GM13976 (cell line): Measurements from ENCODE around the gene BRAT1.
"Not testable (repeated sequence)": the region's sequence is repeated elsewhere in the genome, so short reads cannot be mapped to it uniquely, and the experiment has no call there.

ENCODE experiments used
- DNase-seq: peaks from one replicate; pipeline ENCODE4 v3.0.0; 2012; ENCODE audit warnings: low spot score
- in situ Hi-C: fragments of 300-500 bp; cut with MboI; formaldehyde crosslinking; loops from one replicate; pipeline ENCODE4 v1.12.0; 2022; ENCODE audit warnings: low sequenced_read_pairs, mixed read lengths, inconsistent platforms; ENCODE audit not compliant: unreplicated experiment
- TF ChIP-seq, protein P1 (sequence below): IDR thresholded peaks from 2 replicates; pipeline ENCODE4 v1.5.1; 2012; ENCODE audit warnings: borderline replicate concordance, mild to moderate bottlenecking; ENCODE audit not compliant: insufficient read depth; ENCODE audit errors: extremely low read depth, missing control alignments, control extremely low read depth

Gene BRAT1

DNA sequence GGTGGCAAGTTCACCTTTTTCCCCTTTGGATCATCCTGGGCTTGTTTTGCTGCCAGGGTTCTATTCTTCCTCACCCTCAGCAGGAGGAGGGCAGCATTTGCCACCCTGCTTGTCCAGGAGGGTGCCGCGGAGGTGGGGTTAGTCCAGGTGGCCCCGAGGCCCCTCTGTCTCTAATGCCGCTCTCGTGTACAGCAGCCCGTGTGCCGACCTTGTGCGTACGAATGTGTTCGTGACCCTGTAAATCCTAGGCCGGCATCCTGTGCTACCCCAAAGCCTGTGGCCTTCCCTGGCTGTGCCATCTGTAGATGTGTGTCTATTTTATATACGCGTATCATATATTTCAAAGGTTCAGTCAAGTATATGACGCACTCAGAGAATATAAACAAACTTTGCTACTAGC is 14.1 kb upstream of the BRAT1 start:
- in situ Hi-C loops: no loop called here
- TF ChIP-seq, protein P1, sequence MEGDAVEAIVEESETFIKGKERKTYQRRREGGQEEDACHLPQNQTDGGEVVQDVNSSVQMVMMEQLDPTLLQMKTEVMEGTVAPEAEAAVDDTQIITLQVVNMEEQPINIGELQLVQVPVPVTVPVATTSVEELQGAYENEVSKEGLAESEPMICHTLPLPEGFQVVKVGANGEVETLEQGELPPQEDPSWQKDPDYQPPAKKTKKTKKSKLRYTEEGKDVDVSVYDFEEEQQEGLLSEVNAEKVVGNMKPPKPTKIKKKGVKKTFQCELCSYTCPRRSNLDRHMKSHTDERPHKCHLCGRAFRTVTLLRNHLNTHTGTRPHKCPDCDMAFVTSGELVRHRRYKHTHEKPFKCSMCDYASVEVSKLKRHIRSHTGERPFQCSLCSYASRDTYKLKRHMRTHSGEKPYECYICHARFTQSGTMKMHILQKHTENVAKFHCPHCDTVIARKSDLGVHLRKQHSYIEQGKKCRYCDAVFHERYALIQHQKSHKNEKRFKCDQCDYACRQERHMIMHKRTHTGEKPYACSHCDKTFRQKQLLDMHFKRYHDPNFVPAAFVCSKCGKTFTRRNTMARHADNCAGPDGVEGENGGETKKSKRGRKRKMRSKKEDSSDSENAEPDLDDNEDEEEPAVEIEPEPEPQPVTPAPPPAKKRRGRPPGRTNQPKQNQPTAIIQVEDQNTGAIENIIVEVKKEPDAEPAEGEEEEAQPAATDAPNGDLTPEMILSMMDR: no peak

DNA sequence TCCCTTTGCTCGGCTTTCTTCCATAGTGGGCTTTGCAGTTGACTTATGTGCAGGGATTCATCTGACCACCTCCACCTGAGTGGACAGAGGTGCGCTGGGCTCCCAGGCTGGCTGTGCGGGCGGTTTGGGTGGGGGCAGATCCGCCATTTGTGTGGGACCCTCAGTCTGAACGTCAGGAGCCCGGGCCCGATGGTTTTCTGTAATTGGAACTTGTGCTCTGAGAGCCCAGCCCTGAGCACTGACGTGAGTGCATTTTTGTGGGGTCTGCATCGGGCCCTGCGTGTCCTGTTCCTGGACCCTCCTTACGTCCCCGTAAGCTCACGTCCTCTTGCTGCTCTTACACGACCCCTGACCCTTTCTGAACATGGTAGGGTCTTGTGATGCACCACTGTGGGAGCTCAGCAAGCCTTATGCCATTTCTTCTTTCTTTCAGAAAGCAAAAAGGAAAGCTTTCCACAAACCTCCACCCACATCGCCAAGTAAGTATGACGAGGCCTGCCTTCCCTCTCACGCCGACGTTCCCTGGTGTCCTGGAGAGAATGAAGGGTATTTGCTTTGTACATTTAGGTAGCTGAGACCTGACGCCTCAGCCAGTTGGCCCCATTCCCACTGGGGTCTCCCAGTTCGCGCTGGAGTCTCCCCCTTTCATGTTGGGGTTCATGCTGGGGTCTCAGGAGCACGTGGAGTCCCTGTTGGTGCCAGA is 13.3 kb upstream of the BRAT1 start:
- in situ Hi-C loops: no loop called here
- DNase-seq: no peak

More for the DNA sequence above, 14.1 kb upstream of the BRAT1 start:
- no peak for DNase-seq

DNA sequence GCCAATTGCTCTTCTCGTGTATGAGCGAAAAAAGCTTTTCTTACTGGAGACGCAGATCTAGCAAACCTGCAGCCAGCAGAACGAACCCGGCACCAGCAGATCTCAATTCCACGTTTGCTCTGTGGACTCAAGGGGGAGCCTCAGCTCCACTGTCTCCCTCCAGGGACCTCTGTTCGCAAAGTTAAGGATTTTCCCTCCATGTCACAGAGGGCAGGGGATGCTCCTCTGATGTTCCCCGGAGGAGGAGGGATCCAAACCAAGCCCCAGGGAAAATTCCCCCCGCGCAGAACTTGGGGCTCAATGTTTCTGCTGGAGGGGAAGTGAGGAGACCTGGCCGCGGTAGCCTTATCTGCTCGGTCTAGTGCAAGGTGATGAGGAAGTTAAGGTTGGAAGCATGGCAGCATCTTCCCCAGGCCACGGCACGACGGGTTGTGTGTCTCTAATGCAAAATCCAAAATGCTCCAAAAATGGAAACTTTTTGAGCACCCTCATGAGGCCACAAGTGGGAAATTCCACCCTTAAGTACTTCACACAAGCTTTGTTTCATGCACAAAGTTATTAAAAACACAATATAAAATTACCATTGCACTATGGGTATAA is 12.5 kb upstream of the BRAT1 start:
- in situ Hi-C loops: no loop called here
- TF ChIP-seq, protein P1: no peak
- peak; percentile 57 for DNase-seq

More for the DNA sequence above, 13.3 kb upstream of the BRAT1 start:
- TF ChIP-seq, protein P1: no peak

DNA sequence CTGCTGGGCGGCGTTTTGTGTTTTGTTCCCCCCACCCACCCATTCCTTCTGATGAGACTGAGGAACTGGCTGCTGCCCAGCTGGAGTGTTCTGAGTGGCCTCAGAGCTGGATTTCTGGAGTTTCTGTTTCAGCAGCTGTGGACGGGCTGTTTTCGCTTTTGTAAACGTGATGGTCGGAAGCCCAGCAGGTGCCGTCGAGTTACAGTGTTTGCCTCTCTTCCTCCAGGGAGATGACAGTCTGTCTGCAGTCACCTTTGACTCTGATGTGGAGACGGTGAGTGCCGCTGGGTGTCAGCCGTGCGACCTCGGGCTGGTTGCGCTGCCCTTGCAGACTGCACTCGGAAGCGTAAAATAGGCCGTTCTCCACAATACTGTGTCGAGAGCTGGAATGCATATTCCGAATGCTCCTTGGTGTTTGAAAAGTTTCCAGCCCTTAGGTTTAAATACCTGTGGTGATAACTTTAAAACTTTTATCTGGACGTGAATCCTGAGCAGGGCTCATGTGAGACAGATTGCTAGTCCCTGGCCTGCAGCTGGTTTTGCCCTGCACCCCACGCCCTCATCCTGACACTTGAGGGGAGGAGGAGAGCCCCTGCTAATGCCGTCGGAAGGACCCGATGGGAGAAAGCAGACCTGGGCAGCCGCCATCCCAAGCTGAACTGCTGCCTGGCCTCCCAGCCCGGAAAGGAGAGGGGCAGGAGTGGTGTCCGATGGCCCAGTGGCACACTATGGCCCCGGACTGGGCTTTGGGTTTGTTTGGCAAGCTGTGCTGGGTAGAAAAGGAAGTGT is 11.8 kb upstream of the BRAT1 start:
- in situ Hi-C loops: no loop called here
- peak; percentile 70 for DNase-seq
- TF ChIP-seq, protein P1: no peak

DNA sequence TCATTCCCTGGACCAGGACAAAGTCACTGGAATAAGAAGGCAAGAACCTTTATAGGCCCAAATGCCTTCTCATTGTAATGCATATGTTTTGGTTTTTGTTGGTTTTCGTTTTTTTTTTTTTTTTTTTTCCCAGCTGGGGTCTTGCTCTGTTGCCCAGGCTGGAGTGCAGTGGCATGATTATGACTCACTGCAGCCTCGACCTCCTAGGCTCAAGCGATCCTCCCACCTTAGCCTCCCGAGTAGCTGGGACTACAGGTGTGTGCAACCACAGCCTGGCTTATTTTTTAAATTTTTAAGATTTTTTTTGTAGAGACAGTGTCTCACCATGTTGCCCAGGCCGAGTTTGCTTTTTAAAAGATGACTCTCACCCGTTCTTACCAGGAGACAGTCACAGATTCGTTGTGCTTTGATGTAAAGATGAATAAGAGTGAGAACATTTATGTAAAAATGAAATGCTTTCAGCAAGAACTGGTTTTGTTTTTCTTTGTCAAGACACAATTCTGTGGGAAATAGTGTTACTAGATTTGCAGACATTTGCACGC is 11.1 kb upstream of the BRAT1 start:
- in situ Hi-C loops: no loop called here
- TF ChIP-seq, protein P1: no peak
- DNase-seq: no peak

DNA sequence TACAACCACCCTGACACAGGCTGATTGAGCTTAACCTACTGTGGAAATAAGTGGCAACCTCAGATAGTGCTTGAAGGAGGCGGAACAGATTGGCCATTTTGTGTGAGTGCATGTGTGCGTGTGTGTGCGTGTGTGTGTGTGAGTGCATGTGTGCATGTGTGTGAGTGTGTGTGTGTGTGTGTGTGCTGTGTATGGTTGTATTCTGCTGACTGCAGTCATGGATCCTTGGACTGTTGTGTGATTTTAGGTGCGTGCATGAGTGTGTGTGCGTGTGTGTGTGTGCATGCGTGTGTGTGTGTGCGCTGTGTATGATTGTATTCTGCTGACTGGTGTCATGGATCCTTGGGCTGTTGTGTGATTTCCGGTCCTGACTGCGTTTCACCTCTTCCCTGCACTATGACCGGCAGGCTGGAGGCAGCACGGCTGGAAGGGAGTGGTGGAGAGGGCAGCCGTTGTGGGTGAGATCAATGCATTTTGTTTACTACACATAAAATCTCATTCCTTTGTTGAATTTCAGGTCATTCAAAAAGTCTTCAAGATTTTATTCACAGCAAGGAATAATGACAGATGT is 9.7 kb upstream of the BRAT1 start:
- in situ Hi-C loops: no loop called here
- DNase-seq: no peak
- TF ChIP-seq, protein P1: no peak

DNA sequence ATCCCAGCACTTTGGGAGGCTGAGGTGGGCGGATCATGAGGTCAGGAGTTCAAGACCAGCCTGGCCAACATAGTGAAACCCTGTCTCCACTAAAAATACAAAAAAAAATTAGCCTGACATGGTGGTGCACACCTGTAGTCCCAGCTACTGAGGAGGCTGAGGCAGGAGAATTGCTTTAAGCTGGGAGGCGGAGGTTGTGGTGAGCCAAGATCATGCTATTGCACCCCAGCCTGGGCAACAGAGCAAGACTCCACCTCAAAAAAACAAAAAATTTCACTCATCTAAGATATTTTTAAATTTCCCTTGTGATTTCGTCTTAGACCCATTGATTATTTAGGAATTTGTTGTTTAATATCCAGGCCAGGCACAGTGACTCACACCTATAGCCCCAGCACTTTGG is 8.6 kb upstream of the BRAT1 start:
- in situ Hi-C loops, DNase-seq: not testable (repeated sequence)
